Endothelial cell of umbilical vein (primary cell): Measurements from ENCODE around the gene CLDN19. TPM values are rescaled to one million over a fixed set of nuclear protein-coding genes. Genes with fewer than 3 reads are reported as not detected.

Source experiments
- BruUV-seq: library from RNA; stranded (reverse); fragments of 400-500 nt; replicated peaks from 2 replicates; lab custom pipeline; 2021; lab: Mats Ljungman, UMichigan
- CTCF ChIA-PET: fragments of 300-600, 350-600 bp; sonication (Branson Sonifier 250); formaldehyde crosslinking; loops from one replicate; lab custom pipeline; 2021; ENCODE audit warnings: antibody characterized with exemption, inconsistent platforms; lab: Charles Lee
- POLR2A ChIA-PET: fragments of 300-600, 350-600 bp; sonication (Branson Sonifier 250); formaldehyde crosslinking; loops from one replicate; lab custom pipeline; 2021; ENCODE audit warnings: antibody characterized with exemption, inconsistent platforms; lab: Charles Lee
- DNase-seq: peaks from one replicate; pipeline ENCODE4 v3.0.0-alpha.2; 2011; ENCODE audit warnings: low read depth, low spot score
- FAIRE-seq: peaks from 2 replicates; lab custom pipeline; 2011; peaks lifted over from hg19 to GRCh38; lab: Jason Lieb, UNC
- H2AFZ ChIP-seq: 2 replicates; pipeline ENCODE4 v1.6.0; 2012; ENCODE audit warnings: low read depth, low read length, control low read depth, inconsistent platforms
- H3K27ac ChIP-seq: 2 replicates; pipeline ENCODE4 v1.5.1; 2011; ENCODE audit warnings: low read depth, mild to moderate bottlenecking, control low read depth, low read length, moderate library complexity; ENCODE audit not compliant: insufficient read depth
- H3K27me3 ChIP-seq, 2 experiments: 2 replicates each; pipeline versions ENCODE4 v1.6.0 to v1.6.1; 2011; ENCODE audit warnings: low read length in 2 of 2, mixed read lengths in 1 of 2; ENCODE audit not compliant: control insufficient read depth in 2 of 2, insufficient read depth in 2 of 2
- H3K36me3 ChIP-seq, 2 experiments: 2 replicates in 1 of 2; 3 replicates in 1 of 2; pipeline ENCODE4 v1.5.1; 2011; ENCODE audit warnings: low read length in 2 of 2, mild to moderate bottlenecking in 1 of 2, moderate library complexity in 1 of 2; ENCODE audit not compliant: control insufficient read depth in 2 of 2, insufficient read depth in 2 of 2; ENCODE audit errors: extremely low read depth in 1 of 2
- H3K4me1 ChIP-seq: 3 replicates; pipeline ENCODE4 v1.5.1; 2011; ENCODE audit warnings: mild to moderate bottlenecking, low read length; ENCODE audit not compliant: control insufficient read depth, insufficient read depth; ENCODE audit errors: extremely low read depth
- H3K4me2 ChIP-seq: 2 replicates; pipeline ENCODE4 v1.6.1; 2011; ENCODE audit warnings: low read length, control low read depth, mixed read lengths; ENCODE audit not compliant: insufficient read depth
- H3K4me3 ChIP-seq, 3 experiments: fragments of 200-600 bp in 1 of 3; sonication (generic), shearing (Covaris generic) in 1 of 3; replicated peaks in 1 of 3; 2 replicates each; pipeline ENCODE4 v1.5.1; 2011 to 2016; ENCODE audit warnings: control low read depth in 3 of 3, low read length in 3 of 3, mild to moderate bottlenecking in 2 of 3, inconsistent platforms in 1 of 3, low read depth in 1 of 3, moderate library complexity in 1 of 3; ENCODE audit not compliant: insufficient read depth in 1 of 3
- H3K79me2 ChIP-seq: 2 replicates; pipeline ENCODE4 v1.6.0; 2012; ENCODE audit warnings: low read length, inconsistent platforms; ENCODE audit not compliant: control insufficient read depth, insufficient read depth
- H3K9ac ChIP-seq: replicated peaks from 2 replicates; pipeline ENCODE3; 2011; ENCODE audit warnings: low read length, control low read depth; ENCODE audit not compliant: insufficient read depth; ENCODE audit errors: extremely low read depth
- H3K9me1 ChIP-seq: replicated peaks from 3 replicates; pipeline ENCODE4 v1.6.0; 2011; ENCODE audit warnings: mild to moderate bottlenecking, low read length; ENCODE audit not compliant: control insufficient read depth, insufficient read depth; ENCODE audit errors: extremely low read depth
- H3K9me3 ChIP-seq: replicated peaks from 2 replicates; pipeline ENCODE4 v1.5.1; 2012; ENCODE audit warnings: low read length, inconsistent platforms; ENCODE audit not compliant: control insufficient read depth, insufficient read depth
- H4K20me1 ChIP-seq: replicated peaks from 2 replicates; pipeline ENCODE3; 2011; ENCODE audit warnings: mild to moderate bottlenecking, low read length; ENCODE audit not compliant: control insufficient read depth, insufficient read depth; ENCODE audit errors: extremely low read depth
- EZH2 ChIP-seq: IDR thresholded peaks from 2 replicates; pipeline ENCODE4 v1.6.1; 2012; ENCODE audit warnings: borderline replicate concordance, low read depth, mild to moderate bottlenecking, moderate library complexity, low read length, inconsistent platforms; ENCODE audit not compliant: severe bottlenecking
- FOS ChIP-seq: IDR thresholded peaks from 2 replicates; pipeline ENCODE4 v1.6.1; 2011; ENCODE audit warnings: mild to moderate bottlenecking, low read length, moderate library complexity, borderline replicate concordance; ENCODE audit not compliant: insufficient read depth
- JUN ChIP-seq: IDR thresholded peaks from 2 replicates; pipeline ENCODE4 v1.6.1; 2011; ENCODE audit warnings: borderline replicate concordance, low read depth; ENCODE audit not compliant: insufficient read length, insufficient read depth
- MYC ChIP-seq: IDR thresholded peaks from one replicate; pipeline ENCODE4 v1.6.1; 2011; ENCODE audit warnings: mild to moderate bottlenecking, low read depth, low read length
- POLR2AphosphoS5 ChIP-seq: IDR thresholded peaks from 2 replicates; pipeline ENCODE4 v1.6.1; 2012; ENCODE audit warnings: low read depth, mild to moderate bottlenecking, control low read depth, low read length, moderate library complexity; ENCODE audit not compliant: insufficient read depth
- dilution Hi-C: fragments of 300-500 bp; cut with MboI; formaldehyde crosslinking; loops from one replicate; pipeline ENCODE4 v1.15.0; 2019; ENCODE audit warnings: low sequenced_read_pairs; ENCODE audit not compliant: extremely low pct_ligation_motif_present
- intact Hi-C: fragments of 100-400 bp; cut with micrococcal nuclease; formaldehyde crosslinking; loops from one replicate; pipeline ENCODE4 v1.10.0; 2022
- polyA plus RNA-seq, 4 experiments: library from polyadenylated mRNA; depleted of rRNA in 3 of 4; stranded (reverse) in 3 of 4; unstranded in 1 of 4; fragments of >200 nt; gene quantifications; 2 replicates each; pipeline versions ENCODE4 v1.2.1 to v1.2.3, GENCODE V29; 2011 to 2012; ENCODE audit warnings: missing spikeins in 1 of 4
- total RNA-seq: library from RNA; stranded (reverse); gene quantifications from 2 replicates; pipeline ENCODE4 v1.2.3, GENCODE V29; 2021
- TF ChIP-seq, protein P1 (sequence below), 2 donors: IDR thresholded peaks; 1 replicate in 1 of 2; 2 replicates in 1 of 2; pipeline ENCODE4 v1.5.1; 2011; ENCODE audit warnings: low read length in 2 of 2, mild to moderate bottlenecking in 2 of 2, moderate library complexity in 2 of 2, control low read depth in 1 of 2, inconsistent platforms in 1 of 2, low read depth in 1 of 2; ENCODE audit not compliant: insufficient read depth in 1 of 2; ENCODE audit errors: extremely low read depth in 1 of 2

The CLDN19 gene
- total and polyA plus RNA-seq, 2 donors (not counting 3 experiments of a cell fraction or from before 2014, with no cell fraction given): not detected

DNA sequence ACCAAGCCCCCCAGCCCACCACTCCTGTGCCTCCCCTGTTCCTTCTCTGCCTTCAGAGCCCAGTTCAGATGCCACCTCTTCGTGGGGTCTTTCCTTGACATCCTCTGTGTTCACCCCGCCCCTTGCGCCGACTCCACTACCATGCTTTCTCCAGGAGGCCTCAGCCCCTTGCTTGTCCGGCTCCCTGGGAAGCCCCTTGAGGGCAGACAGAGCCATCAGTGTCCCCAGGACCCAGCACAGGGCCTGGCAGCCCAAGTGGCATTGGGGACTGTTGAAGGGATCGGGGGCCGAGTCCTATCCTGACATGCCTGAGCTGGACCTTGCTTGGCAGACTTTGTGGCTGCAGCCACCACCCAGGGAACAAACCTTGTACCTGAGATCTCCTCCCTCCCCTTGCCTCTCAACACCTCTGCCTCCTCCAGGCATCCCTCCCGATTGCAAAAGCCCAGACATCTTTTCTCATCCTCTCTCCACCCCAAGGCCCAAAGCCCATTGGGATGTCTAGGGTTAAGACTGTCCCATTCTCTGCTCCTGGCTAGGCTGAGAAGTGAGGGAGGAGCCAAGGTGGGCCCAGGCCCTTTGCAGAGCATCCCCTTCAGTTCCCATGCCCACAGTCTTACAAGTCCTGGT, 3.4 kb downstream of the CLDN19 start:
- Histone ChIP-seq H3K36me3 (no peaks in the 10 kb centered on the region), H3K79me2 (no peaks in the 10 kb centered on the region), H3K27me3 (no peaks in the 10 kb centered on the region), H3K9me3 (no peaks in the 10 kb centered on the region), H3K4me1 (no peaks in the 10 kb centered on the region), H4K20me1 (no peaks in the 10 kb centered on the region), H3K9ac (no peak overlapping the region), H3K27ac (no peak overlapping the region), H2AFZ (no peak overlapping the region), H3K9me1 (no peaks in the 10 kb centered on the region), H3K4me2 (no peak overlapping the region), H3K4me3 (no peak overlapping the region)
- FAIRE-seq (no peak), DNase-seq (no peak)
- BruUV-seq: no TSS peak
- intact Hi-C loops (no loop called here), dilution Hi-C loops (no loop called here)
- TF ChIP-seq, protein P1, sequence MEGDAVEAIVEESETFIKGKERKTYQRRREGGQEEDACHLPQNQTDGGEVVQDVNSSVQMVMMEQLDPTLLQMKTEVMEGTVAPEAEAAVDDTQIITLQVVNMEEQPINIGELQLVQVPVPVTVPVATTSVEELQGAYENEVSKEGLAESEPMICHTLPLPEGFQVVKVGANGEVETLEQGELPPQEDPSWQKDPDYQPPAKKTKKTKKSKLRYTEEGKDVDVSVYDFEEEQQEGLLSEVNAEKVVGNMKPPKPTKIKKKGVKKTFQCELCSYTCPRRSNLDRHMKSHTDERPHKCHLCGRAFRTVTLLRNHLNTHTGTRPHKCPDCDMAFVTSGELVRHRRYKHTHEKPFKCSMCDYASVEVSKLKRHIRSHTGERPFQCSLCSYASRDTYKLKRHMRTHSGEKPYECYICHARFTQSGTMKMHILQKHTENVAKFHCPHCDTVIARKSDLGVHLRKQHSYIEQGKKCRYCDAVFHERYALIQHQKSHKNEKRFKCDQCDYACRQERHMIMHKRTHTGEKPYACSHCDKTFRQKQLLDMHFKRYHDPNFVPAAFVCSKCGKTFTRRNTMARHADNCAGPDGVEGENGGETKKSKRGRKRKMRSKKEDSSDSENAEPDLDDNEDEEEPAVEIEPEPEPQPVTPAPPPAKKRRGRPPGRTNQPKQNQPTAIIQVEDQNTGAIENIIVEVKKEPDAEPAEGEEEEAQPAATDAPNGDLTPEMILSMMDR (IDR thresholded peaks at IDR 0.05; ENCODE audit: extremely low read depth in 1 of 2, insufficient read depth in 1 of 2, low read depth in 1 of 2, low read length in 2 of 2): no peak
- no peak for TF ChIP-seq EZH2
- no peak for TF ChIP-seq FOS
- no peak for TF ChIP-seq MYC
- TF ChIP-seq POLR2AphosphoS5: no peak
- no peak for TF ChIP-seq JUN
- ChIA-PET POLR2A (no interaction called here), CTCF (interaction anchor here (1.0 to 3.4 kb wide), 3 partner anchors 10 to 159 kb away, joined by 5 to 12 read pairs (median 7); no protein-coding TSS in a partner anchor)
